IMR-90 (cell line): ENCODE measurements around the gene KCNK5. TPM values are rescaled to one million over a fixed set of nuclear protein-coding genes. Genes with fewer than 3 reads are reported as not detected.

Source experiments
- ATAC-seq: fragments of 200-7000 bp; cut with Tn5 transposase; 2 replicates; pipeline ENCODE4 v1.9.1; 2020; ENCODE audit warnings: low read depth, mild to moderate bottlenecking, moderate library complexity
- BruUV-seq: library from RNA; stranded (reverse); fragments of 400-500 nt; replicated peaks from 2 replicates; lab custom pipeline; 2021; lab: Mats Ljungman, UMichigan
- CTCF ChIA-PET: fragments of 300-600 bp; formaldehyde crosslinking; extraction: SDS; loops from one replicate; lab custom pipeline; 2021; ENCODE audit warnings: antibody characterized with exemption; lab: Yijun Ruan, JAX
- POLR2A ChIA-PET: fragments of 300-600 bp; sonication (Branson Sonifier 250); formaldehyde crosslinking; loops from one replicate; lab custom pipeline; 2022; ENCODE audit warnings: antibody characterized with exemption; ENCODE audit not compliant: unreplicated experiment; lab: Charles Lee
- DNase-seq: peaks from one replicate; pipeline ENCODE4 v3.0.0; 2013
- H2AFZ ChIP-seq: replicated peaks from 2 replicates; pipeline ENCODE3; 2013; ENCODE audit warnings: low read length, mild to moderate bottlenecking; ENCODE audit not compliant: poor library complexity
- H2AK5ac ChIP-seq: 2 replicates; pipeline ENCODE4 v1.6.1; 2013; ENCODE audit warnings: low read depth, low read length, inconsistent platforms
- H2AK9ac ChIP-seq: replicated peaks from 2 replicates; pipeline ENCODE3; 2013; ENCODE audit warnings: mild to moderate bottlenecking, low read depth, low read length, moderate library complexity; ENCODE audit not compliant: poor library complexity
- H2BK120ac ChIP-seq: 2 replicates; pipeline ENCODE4 v1.6.1; 2013; ENCODE audit warnings: low read depth, low read length, inconsistent platforms
- H2BK15ac ChIP-seq: 3 replicates; pipeline ENCODE4 v1.6.1; 2013; ENCODE audit warnings: low read depth, low read length, inconsistent platforms
- H2BK20ac ChIP-seq: 2 replicates; pipeline ENCODE4 v1.6.1; 2013; ENCODE audit warnings: low read depth, mild to moderate bottlenecking, inconsistent platforms, low read length, moderate library complexity
- H2BK5ac ChIP-seq: 2 replicates; pipeline ENCODE4 v1.6.1; 2013; ENCODE audit warnings: mild to moderate bottlenecking, low read depth, low read length, inconsistent platforms; ENCODE audit not compliant: poor library complexity, severe bottlenecking
- H3K14ac ChIP-seq: replicated peaks from 2 replicates; pipeline ENCODE4 v1.6.1; 2013; ENCODE audit warnings: low read depth, low read length, inconsistent platforms
- H3K18ac ChIP-seq: 2 replicates; pipeline ENCODE4 v1.6.1; 2013; ENCODE audit warnings: low read depth, low read length, control low read depth
- H3K23ac ChIP-seq: 2 replicates; pipeline ENCODE4 v1.6.1; 2013; ENCODE audit warnings: low read depth, low read length, inconsistent platforms
- H3K27ac ChIP-seq: 2 replicates; pipeline ENCODE4 v1.5.1; 2013; ENCODE audit warnings: mild to moderate bottlenecking, control low read depth, low read length; ENCODE audit not compliant: insufficient read depth
- H3K27me3 ChIP-seq: 2 replicates; pipeline ENCODE4 v1.6.1; 2013; ENCODE audit warnings: low read length; ENCODE audit not compliant: control insufficient read depth, insufficient read depth
- H3K36me3 ChIP-seq: 2 replicates; pipeline ENCODE4 v1.6.1; 2013; ENCODE audit warnings: low read length, mixed read lengths; ENCODE audit not compliant: control insufficient read depth, insufficient read depth
- H3K4ac ChIP-seq: 2 replicates; pipeline ENCODE4 v1.6.1; 2013; ENCODE audit warnings: low read depth, low read length, inconsistent platforms
- H3K4me1 ChIP-seq: 2 replicates; pipeline ENCODE4 v1.6.1; 2013; ENCODE audit warnings: low read length, mixed read lengths; ENCODE audit not compliant: control insufficient read depth, insufficient read depth
- H3K4me2 ChIP-seq: 2 replicates; pipeline ENCODE4 v1.6.1; 2013; ENCODE audit warnings: low read depth, mild to moderate bottlenecking, control low read depth, low read length, moderate library complexity
- H3K4me3 ChIP-seq: 2 replicates; pipeline ENCODE4 v1.5.1; 2013; ENCODE audit warnings: low read depth, mild to moderate bottlenecking, control low read depth, low read length, moderate library complexity; ENCODE audit not compliant: insufficient read depth
- H3K56ac ChIP-seq: 2 replicates; pipeline ENCODE4 v1.6.1; 2013; ENCODE audit warnings: low read length, inconsistent platforms; ENCODE audit not compliant: insufficient read depth; ENCODE audit errors: extremely low read depth
- H3K79me1 ChIP-seq, 2 experiments: 2 replicates each; pipeline ENCODE4 v1.6.1; 2013; ENCODE audit warnings: low read length in 2 of 2, inconsistent platforms in 1 of 2, low read depth in 1 of 2
- H3K9ac ChIP-seq: 2 replicates; pipeline ENCODE4 v1.6.1; 2013; ENCODE audit warnings: low read depth, low read length, control low read depth
- H3K9me1 ChIP-seq: 2 replicates; pipeline ENCODE4 v1.6.1; 2013; ENCODE audit warnings: low read length, inconsistent platforms; ENCODE audit not compliant: insufficient read depth
- H3K9me3 ChIP-seq: 2 replicates; pipeline ENCODE4 v1.6.1; 2013; ENCODE audit warnings: low read length; ENCODE audit not compliant: control insufficient read depth, insufficient read depth
- H4K20me1 ChIP-seq: 2 replicates; pipeline ENCODE4 v1.6.1; 2013; ENCODE audit warnings: low read length, inconsistent platforms; ENCODE audit not compliant: insufficient read depth
- H4K5ac ChIP-seq: 2 replicates; pipeline ENCODE4 v1.6.1; 2013; ENCODE audit warnings: mild to moderate bottlenecking, low read depth, low read length, control low read depth
- H4K8ac ChIP-seq, 2 experiments: 2 replicates each; pipeline ENCODE4 v1.6.1; 2013; ENCODE audit warnings: low read depth in 2 of 2, low read length in 2 of 2, control low read depth in 1 of 2, inconsistent platforms in 1 of 2
- H4K91ac ChIP-seq: 2 replicates; pipeline ENCODE4 v1.6.1; 2013; ENCODE audit warnings: low read depth, low read length, inconsistent platforms; ENCODE audit not compliant: insufficient read depth
- BHLHE40 ChIP-seq: fragments of 150-350 bp; IDR thresholded peaks from 2 replicates; pipeline ENCODE4 v1.6.1; 2016; ENCODE audit warnings: mild to moderate bottlenecking, low read depth, low read length
- CEBPB ChIP-seq: IDR thresholded peaks from 2 replicates; pipeline ENCODE4 v1.6.1; 2012; ENCODE audit warnings: low read depth, low read length, improper control_type of control experiment
- CHD1 ChIP-seq: IDR thresholded peaks from 2 replicates; pipeline ENCODE4 v1.6.1; 2012; ENCODE audit warnings: low read depth, low read length, improper control_type of control experiment
- FOS ChIP-seq: fragments of 150-350 bp; IDR thresholded peaks from 2 replicates; pipeline ENCODE4 v1.6.1; 2016; ENCODE audit warnings: low read depth, low read length
- MAFK ChIP-seq: IDR thresholded peaks from 2 replicates; pipeline ENCODE4 v1.6.1; 2012; ENCODE audit warnings: low read depth, low read length, improper control_type of control experiment
- MAZ ChIP-seq: IDR thresholded peaks from 2 replicates; pipeline ENCODE4 v1.6.1; 2012; ENCODE audit warnings: low read depth, mild to moderate bottlenecking, low read length, improper control_type of control experiment, moderate library complexity, borderline replicate concordance
- MXI1 ChIP-seq: IDR thresholded peaks from 2 replicates; pipeline ENCODE4 v1.6.1; 2012; ENCODE audit warnings: low read depth, mild to moderate bottlenecking, low read length, moderate library complexity, borderline replicate concordance
- NFE2L2 ChIP-seq: fragments of 150-350 bp; IDR thresholded peaks from 2 replicates; pipeline ENCODE4 v1.6.1; 2016; ENCODE audit warnings: low read depth, mild to moderate bottlenecking, low read length
- POLR2A ChIP-seq: IDR thresholded peaks from 2 replicates; pipeline ENCODE4 v1.6.1; 2012; ENCODE audit warnings: mild to moderate bottlenecking, low read depth, low read length
- RAD21 ChIP-seq: IDR thresholded peaks from 2 replicates; pipeline ENCODE4 v1.6.1; 2012; ENCODE audit warnings: low read length, improper control_type of control experiment
- RCOR1 ChIP-seq: IDR thresholded peaks from 2 replicates; pipeline ENCODE4 v1.6.1; 2012; ENCODE audit warnings: mild to moderate bottlenecking, low read length, improper control_type of control experiment; ENCODE audit not compliant: insufficient replicate concordance
- RFX5 ChIP-seq: IDR thresholded peaks from 2 replicates; pipeline ENCODE4 v1.8.0; 2012; ENCODE audit warnings: low read depth, mild to moderate bottlenecking, low read length, moderate library complexity
- SMC3 ChIP-seq: fragments of 150-350 bp; IDR thresholded peaks from 2 replicates; pipeline ENCODE4 v1.6.1; 2016; ENCODE audit warnings: low read depth, mild to moderate bottlenecking, antibody characterized with exemption, low read length, moderate library complexity
- WGBS, 2 experiments: methylation state at CpG; one replicate each; pipeline versions ENCODE4 v1.1.5 to v1.1.7; 2013; ENCODE audit warnings: missing lambda C conversion rate in 2 of 2; ENCODE audit not compliant: insufficient read length in 1 of 2; ENCODE audit errors: extremely low coverage in 2 of 2; 5-methylcytosine and 5-hydroxymethylcytosine counted together
- dilution Hi-C: fragments of 300-500 bp; cut with HindIII; formaldehyde crosslinking; loops from one replicate; pipeline ENCODE4 v1.14.3; 2018; ENCODE audit warnings: low sequenced_read_pairs; ENCODE audit not compliant: unreplicated experiment
- in situ Hi-C: fragments of 300-500 bp; cut with MboI; formaldehyde crosslinking; loops from 3 replicates; pipeline ENCODE4 v1.14.3; 2019; ENCODE audit warnings: low sequenced_read_pairs, inconsistent platforms, mixed read lengths
- intact Hi-C: fragments of 100-400 bp; cut with micrococcal nuclease; formaldehyde crosslinking; loops from 2 replicates; pipeline ENCODE4 v1.10.0; 2022
- polyA plus RNA-seq, 3 experiments: library from polyadenylated mRNA; depleted of rRNA; stranded (reverse); fragments of >200 nt; gene quantifications; 2 replicates each; pipeline ENCODE4 v1.2.3, GENCODE V29; 2012; ENCODE audit warnings: low replicate concordance in 1 of 3
- total RNA-seq: library from RNA; depleted of rRNA; stranded (reverse); fragments of >200 nt; gene quantifications from 2 replicates; pipeline ENCODE4 v1.2.3, GENCODE V29; 2012
- TF ChIP-seq, protein P1 (sequence below): fragments of 150-350 bp; IDR thresholded peaks from 2 replicates; pipeline ENCODE4 v1.6.1; 2017; ENCODE audit warnings: mild to moderate bottlenecking, antibody characterized with exemption, low read length, low read depth
- TF ChIP-seq, protein P2 (sequence below): conservative IDR thresholded peaks from 2 replicates; pipeline ENCODE4 v1.5.1; 2012; ENCODE audit warnings: mild to moderate bottlenecking, low read depth, low read length, improper control_type of control experiment
- TF ChIP-seq, protein P3 (sequence below): fragments of 150-350 bp; IDR thresholded peaks from 2 replicates; pipeline ENCODE4 v1.6.1; 2016; ENCODE audit warnings: low read depth, mild to moderate bottlenecking, low read length, moderate library complexity, borderline replicate concordance

The KCNK5 gene
- total and polyA plus RNA-seq, 2 of the 4 experiments (the other 2 are of a cell fraction): not detected

DNA sequence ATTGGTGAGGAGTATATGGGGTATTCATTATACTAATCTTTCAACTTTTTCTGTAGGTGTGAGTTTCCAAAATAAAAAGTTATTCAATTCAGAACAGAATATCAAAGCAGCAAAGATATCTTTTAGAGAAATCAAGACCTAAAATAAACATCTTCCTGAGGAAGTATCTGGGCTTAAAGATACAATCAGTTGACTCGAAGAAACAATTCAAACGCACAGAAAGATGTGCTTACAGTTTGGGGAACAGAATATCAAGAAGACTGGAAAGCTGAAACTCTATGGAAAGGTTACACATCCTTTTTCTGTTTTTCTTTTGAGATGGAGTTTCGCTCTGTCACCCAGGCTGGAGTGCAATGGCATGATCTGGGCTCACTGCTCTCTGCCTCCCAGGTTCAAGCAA, 78.1 kb downstream of the KCNK5 start:
- no peak overlapping the region for H2BK20ac ChIP-seq
- DNase-seq (no peak), ATAC-seq (no peak)
- H3K14ac ChIP-seq: no peak overlapping the region
- H2BK5ac ChIP-seq: no peak overlapping the region
- ChIA-PET POLR2A (no interaction called here), CTCF (no interaction called here)
- TF ChIP-seq, protein P1, sequence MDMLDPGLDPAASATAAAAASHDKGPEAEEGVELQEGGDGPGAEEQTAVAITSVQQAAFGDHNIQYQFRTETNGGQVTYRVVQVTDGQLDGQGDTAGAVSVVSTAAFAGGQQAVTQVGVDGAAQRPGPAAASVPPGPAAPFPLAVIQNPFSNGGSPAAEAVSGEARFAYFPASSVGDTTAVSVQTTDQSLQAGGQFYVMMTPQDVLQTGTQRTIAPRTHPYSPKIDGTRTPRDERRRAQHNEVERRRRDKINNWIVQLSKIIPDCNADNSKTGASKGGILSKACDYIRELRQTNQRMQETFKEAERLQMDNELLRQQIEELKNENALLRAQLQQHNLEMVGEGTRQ: no peak
- TF ChIP-seq MAFK (no peak), NFE2L2 (no peak), RFX5 (no peak), BHLHE40 (no peak), MXI1 (no peak), RCOR1 (no peak), SMC3 (no peak), FOS (no peak), CHD1 (no peak), POLR2A (no peak), RAD21 (no peak), CEBPB (no peak), MAZ (no peak)
- TF ChIP-seq, protein P2, sequence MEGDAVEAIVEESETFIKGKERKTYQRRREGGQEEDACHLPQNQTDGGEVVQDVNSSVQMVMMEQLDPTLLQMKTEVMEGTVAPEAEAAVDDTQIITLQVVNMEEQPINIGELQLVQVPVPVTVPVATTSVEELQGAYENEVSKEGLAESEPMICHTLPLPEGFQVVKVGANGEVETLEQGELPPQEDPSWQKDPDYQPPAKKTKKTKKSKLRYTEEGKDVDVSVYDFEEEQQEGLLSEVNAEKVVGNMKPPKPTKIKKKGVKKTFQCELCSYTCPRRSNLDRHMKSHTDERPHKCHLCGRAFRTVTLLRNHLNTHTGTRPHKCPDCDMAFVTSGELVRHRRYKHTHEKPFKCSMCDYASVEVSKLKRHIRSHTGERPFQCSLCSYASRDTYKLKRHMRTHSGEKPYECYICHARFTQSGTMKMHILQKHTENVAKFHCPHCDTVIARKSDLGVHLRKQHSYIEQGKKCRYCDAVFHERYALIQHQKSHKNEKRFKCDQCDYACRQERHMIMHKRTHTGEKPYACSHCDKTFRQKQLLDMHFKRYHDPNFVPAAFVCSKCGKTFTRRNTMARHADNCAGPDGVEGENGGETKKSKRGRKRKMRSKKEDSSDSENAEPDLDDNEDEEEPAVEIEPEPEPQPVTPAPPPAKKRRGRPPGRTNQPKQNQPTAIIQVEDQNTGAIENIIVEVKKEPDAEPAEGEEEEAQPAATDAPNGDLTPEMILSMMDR: no peak
- TF ChIP-seq, protein P3, sequence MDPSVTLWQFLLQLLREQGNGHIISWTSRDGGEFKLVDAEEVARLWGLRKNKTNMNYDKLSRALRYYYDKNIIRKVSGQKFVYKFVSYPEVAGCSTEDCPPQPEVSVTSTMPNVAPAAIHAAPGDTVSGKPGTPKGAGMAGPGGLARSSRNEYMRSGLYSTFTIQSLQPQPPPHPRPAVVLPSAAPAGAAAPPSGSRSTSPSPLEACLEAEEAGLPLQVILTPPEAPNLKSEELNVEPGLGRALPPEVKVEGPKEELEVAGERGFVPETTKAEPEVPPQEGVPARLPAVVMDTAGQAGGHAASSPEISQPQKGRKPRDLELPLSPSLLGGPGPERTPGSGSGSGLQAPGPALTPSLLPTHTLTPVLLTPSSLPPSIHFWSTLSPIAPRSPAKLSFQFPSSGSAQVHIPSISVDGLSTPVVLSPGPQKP: no peak
- no peak overlapping the region for H3K4ac ChIP-seq
- H3K79me1 ChIP-seq: no peaks in the 10 kb centered on the region
- no peak overlapping the region for H3K18ac ChIP-seq
- no peak overlapping the region for H2AK5ac ChIP-seq
- no peak overlapping the region for H3K4me2 ChIP-seq
- H4K20me1 ChIP-seq: no peaks in the 10 kb centered on the region
- dilution Hi-C loops: no loop called here
- no peak overlapping the region for H3K4me3 ChIP-seq
- no peak overlapping the region for H4K5ac ChIP-seq
- no peak overlapping the region for H2BK120ac ChIP-seq
- no peaks in the 10 kb centered on the region for H3K4me1 ChIP-seq
- H3K23ac ChIP-seq: no peak overlapping the region
- H2AFZ ChIP-seq: no peak overlapping the region
- H3K56ac ChIP-seq: no peak overlapping the region
- no peak overlapping the region for H3K9ac ChIP-seq
- no peaks in the 10 kb centered on the region for H3K9me3 ChIP-seq
- H3K27me3 ChIP-seq: no peaks in the 10 kb centered on the region
- WGBS, 2 experiments: no CpG with 5 or more reads among the region's 3 CpGs
- H2AK9ac ChIP-seq: no peak overlapping the region
- no peaks in the 10 kb centered on the region for H3K9me1 ChIP-seq
- in situ Hi-C loops: no loop called here
- no peaks in the 10 kb centered on the region for H3K36me3 ChIP-seq
- intact Hi-C loops: no loop called here
- BruUV-seq: no TSS peak
- H4K91ac ChIP-seq: no peak overlapping the region
- no peak overlapping the region for H2BK15ac ChIP-seq
- no peak overlapping the region for H4K8ac ChIP-seq
- H3K27ac ChIP-seq: no peak overlapping the region
